ENCODE results near the gene SEMA4F.
"Not testable (repeated sequence)": the region's sequence is repeated elsewhere in the genome, so short reads cannot be mapped to it uniquely, and the experiment has no call there.

SEMA4F gene

GRCh38 chr2:74653985-74654882 is at the start of gene SEMA4F:
TSS of gene SEMA4F (plus strand) at chr2:74654247. CDS start at chr2:74654377, 130 bp downstream.
- DNase-seq (ENCODE audit: low read depth in 2 of 2), result peak; percentile 82 to 88

- no peak for DNase-seq (ENCODE audit: low read depth in 2 of 2)
Observed at GRCh38 chr2:74606927-74607326, 47.1 kb upstream of the SEMA4F start.

- DNase-seq (ENCODE audit: low read depth in 2 of 2), result no peak
Observed at GRCh38 chr2:74617122-74617521, 36.9 kb upstream of the SEMA4F start.

- DNase-seq (ENCODE audit: low read depth in 2 of 2), result no peak
Observed at GRCh38 chr2:74618410-74619083, 35.5 kb upstream of the SEMA4F start.

GRCh38 chr2:74619651-74620297 is 34.3 kb upstream of the SEMA4F start:
- no peak for DNase-seq (ENCODE audit: low read depth in 2 of 2)

- no peak for DNase-seq (ENCODE audit: low read depth in 2 of 2)
Observed at GRCh38 chr2:74620671-74621070, 33.4 kb upstream of the SEMA4F start.

GRCh38 chr2:74625658-74626425 is 28.2 kb upstream of the SEMA4F start:
- DNase-seq (ENCODE audit: low read depth in 2 of 2), result no peak

GRCh38 chr2:74628538-74629105 is 25.4 kb upstream of the SEMA4F start:
- no peak for DNase-seq (ENCODE audit: low read depth in 2 of 2)

- DNase-seq (ENCODE audit: low read depth in 2 of 2), result not testable (repeated sequence)
Observed at GRCh38 chr2:74630454-74630853, 23.6 kb upstream of the SEMA4F start.

- DNase-seq (ENCODE audit: low read depth in 2 of 2), result no peak
Observed at GRCh38 chr2:74632209-74632938, 21.7 kb upstream of the SEMA4F start.

- no peak for DNase-seq (ENCODE audit: low read depth in 2 of 2)
Observed at GRCh38 chr2:74632939-74633312, 21.1 kb upstream of the SEMA4F start.

- DNase-seq (ENCODE audit: low read depth in 2 of 2), result no peak
Observed at GRCh38 chr2:74639550-74639949, 14.5 kb upstream of the SEMA4F start.

- no peak for DNase-seq (ENCODE audit: low read depth in 2 of 2)
Observed at GRCh38 chr2:74645344-74645743, 8.7 kb upstream of the SEMA4F start.

- no peak for DNase-seq (ENCODE audit: low read depth in 2 of 2)
Observed at GRCh38 chr2:74646201-74646600, 7.8 kb upstream of the SEMA4F start.

GRCh38 chr2:74646834-74647482 is 7.1 kb upstream of the SEMA4F start:
- DNase-seq (ENCODE audit: low read depth in 2 of 2), result no peak

- DNase-seq (ENCODE audit: low read depth in 2 of 2), result no peak
Observed at GRCh38 chr2:74648009-74648443, 6.0 kb upstream of the SEMA4F start, which contains the start of gene M1AP. TSS of gene M1AP (minus strand) at chr2:74648330. CDS start at chr2:74640275, 8,055 bp downstream.

GRCh38 chr2:74653589-74653984 is 460 bp upstream of the SEMA4F start:
- no peak for DNase-seq (ENCODE audit: low read depth in 2 of 2)

GRCh38 chr2:74655579-74655978 is 1.5 kb downstream of the SEMA4F start:
- DNase-seq (ENCODE audit: low read depth in 2 of 2), result no peak

- DNase-seq (ENCODE audit: low read depth in 2 of 2), result no peak
Observed at GRCh38 chr2:74658516-74658915, 4.5 kb downstream of the SEMA4F start.

- no peak for DNase-seq (ENCODE audit: low read depth in 2 of 2)
Observed at GRCh38 chr2:74659462-74659861, 5.4 kb downstream of the SEMA4F start.

All from activated CD8-positive, alpha-beta memory T cell treated with anti-CD3 and anti-CD28 coated beads for 4 hours (primary cell).